ENCODE measurements around the gene BTG4. TPM values are rescaled to one million over a fixed set of nuclear protein-coding genes. Genes with fewer than 3 reads are reported as not detected.

Gene BTG4
- total and polyA plus RNA-seq, 2 of the 8 experiments (the other 6 are each of a cell fraction or from before 2014, with no cell fraction given), result 0.06 TPM; not detected in 1

GRCh38 chr11:111476366-111476765 lies 35.8 kb downstream of the BTG4 start:
- POLR2A ChIA-PET (ENCODE audit: partially characterized antibody), result no interaction called here
- H2AFZ ChIP-seq (ENCODE audit: low read length), result no peak overlapping the region

More at GRCh38 chr11:111476366-111476765, 35.8 kb downstream of the BTG4 start:
- Histone ChIP-seq H3K4me3 (ENCODE audit: extremely low read depth in 1 of 4, insufficient read depth in 2 of 4, low read depth in 3 of 4, low read length in 4 of 4) (no peak overlapping the region), H3K9ac (replicated peaks in 1 of 4; ENCODE audit: extremely low read depth in 1 of 4, low read depth in 3 of 4, low read length in 3 of 4) (no peak overlapping the region), H4K20me1 (replicated peaks in 1 of 2; ENCODE audit: control insufficient read depth in 1 of 2, insufficient read depth in 2 of 2, low read length in 2 of 2) (no peaks in the 10 kb centered on the region), H4K5ac (ENCODE audit: insufficient read length, low read depth, low read length) (no peak overlapping the region), H3K36me3 (ENCODE audit: control insufficient read depth in 2 of 4, insufficient read depth in 4 of 4, low read length in 3 of 4) (no peaks in the 10 kb centered on the region), H4K8ac (ENCODE audit: extremely low read depth, insufficient read depth, low read length) (no peak overlapping the region), H3K18ac (ENCODE audit: extremely low read depth, low read length) (no peak overlapping the region), H2BK5ac (ENCODE audit: low read depth, low read length) (no peak overlapping the region), H3K27ac (ENCODE audit: low read depth, low read length) (no peak overlapping the region), H3K14ac (ENCODE audit: insufficient read length) (no peak overlapping the region), H4K91ac (replicated peaks; ENCODE audit: insufficient read length, low read length) (no peak overlapping the region), H3K23ac (ENCODE audit: insufficient read length) (no peak overlapping the region), H3K4me1 (replicated peaks in 1 of 4; ENCODE audit: control insufficient read depth in 3 of 4, insufficient read depth in 4 of 4, low read length in 3 of 4) (no peaks in the 10 kb centered on the region), H3K56ac (replicated peaks; ENCODE audit: insufficient read length, low read depth, low read length) (no peak overlapping the region), H2AK5ac (ENCODE audit: low read depth, low read length) (no peak overlapping the region), H3K23me2 (ENCODE audit: low read depth, low read length) (no peaks in the 10 kb centered on the region), H3K9me3 (ENCODE audit: insufficient read depth in 2 of 2, low read depth in 1 of 2, low read length in 1 of 2) (0 out of 4 replicates have a peak, but pooled peaks cover 0 to 3% of the 10 kb centered on the region in 2 experiments), H3K4ac (replicated peaks; ENCODE audit: insufficient read length, low read depth, low read length) (no peak overlapping the region), H3K4me2 (ENCODE audit: insufficient read depth in 1 of 2, low read depth in 2 of 2, low read length in 2 of 2) (no peak overlapping the region), H3K79me2 (ENCODE audit: control insufficient read depth in 1 of 2, insufficient read depth in 2 of 2, low read length in 2 of 2) (no peaks in the 10 kb centered on the region), H3K27me3 (replicated peaks in 1 of 4; ENCODE audit: control insufficient read depth in 3 of 4, extremely low read depth in 1 of 4, insufficient read depth in 3 of 4, low read length in 3 of 4) (0 out of 7 replicates have a peak, but pooled peaks cover 0 to 2% (median 0%) of the 10 kb centered on the region in 4 experiments), H2BK20ac (ENCODE audit: low read length) (no peak overlapping the region), H2BK120ac (replicated peaks; ENCODE audit: low read depth, low read length) (no peak overlapping the region), H3K79me1 (ENCODE audit: low read depth, low read length) (no peaks in the 10 kb centered on the region), H2BK12ac (ENCODE audit: low read depth, low read length) (no peak overlapping the region), H2BK15ac (ENCODE audit: low read length) (no peak overlapping the region)
- CTCF ChIA-PET (ENCODE audit: partially characterized antibody), result interaction anchor here (0.7 to 1.5 kb wide), 4 partner anchors 13 to 102 kb away, joined by 3 to 4 read pairs (median 3); no protein-coding TSS in a partner anchor
- DNase-seq (ENCODE audit: low read depth in 1 of 2, low spot score in 2 of 2), result no peak
- no peak for TF ChIP-seq HDAC6 (IDR thresholded peaks at IDR 0.05; ENCODE audit: low read depth, low read length)
- TF ChIP-seq SP2 (IDR thresholded peaks at IDR 0.05; ENCODE audit: low read length), result no peak
- no peak for TF ChIP-seq SP4 (IDR thresholded peaks at IDR 0.05; ENCODE audit: low read length)
- no peak for TF ChIP-seq GABPA (IDR thresholded peaks at IDR 0.05; ENCODE audit: borderline replicate concordance, insufficient read depth, low read length)
- TF ChIP-seq TAF7 (optimal IDR thresholded peaks at IDR 0.05; ENCODE audit: borderline replicate concordance, low read depth, low read length), result no peak
- TF ChIP-seq ASH2L (IDR thresholded peaks at IDR 0.05; ENCODE audit: low read length), result no peak
- TF ChIP-seq CTBP2 (IDR thresholded peaks at IDR 0.05; ENCODE audit: borderline replicate concordance, insufficient read depth, insufficient read length, low read length), result no peak
- no peak for TF ChIP-seq USF2 (IDR thresholded peaks at IDR 0.05; ENCODE audit: low read length)
- WGBS, 2 experiments (ENCODE audit: extremely low coverage in 1 of 2, insufficient coverage in 1 of 2, insufficient read length in 1 of 2, insufficient replicate concordance in 2 of 2, low coverage in 1 of 2, low lambda C conversion rate in 2 of 2, missing lambda C conversion rate in 1 of 2), result 44% methylated on average over 2 of the region's 2 CpGs; no CpG with 5 or more reads in 1 of the 2 experiments
- FAIRE-seq, result no peak

All from H1 (cell line).